GM19023 (cell line): ENCODE measurements around the gene DNM1.

Experiments used
- ATAC-seq: cut with Tn5 transposase; IDR thresholded peaks from one replicate; pipeline ENCODE4 v1.9.1; 2021; ENCODE audit warnings: mild to moderate bottlenecking, moderate library complexity; ENCODE audit not compliant: unreplicated experiment

The DNM1 gene

GRCh38 chr9:128203024-128203706 is at the start of gene DNM1:
TSS of gene DNM1 (plus strand) at chr9:128203379. CDS start at chr9:128203471, 92 bp downstream.
- ATAC-seq, result peak; percentile 81

DNA sequence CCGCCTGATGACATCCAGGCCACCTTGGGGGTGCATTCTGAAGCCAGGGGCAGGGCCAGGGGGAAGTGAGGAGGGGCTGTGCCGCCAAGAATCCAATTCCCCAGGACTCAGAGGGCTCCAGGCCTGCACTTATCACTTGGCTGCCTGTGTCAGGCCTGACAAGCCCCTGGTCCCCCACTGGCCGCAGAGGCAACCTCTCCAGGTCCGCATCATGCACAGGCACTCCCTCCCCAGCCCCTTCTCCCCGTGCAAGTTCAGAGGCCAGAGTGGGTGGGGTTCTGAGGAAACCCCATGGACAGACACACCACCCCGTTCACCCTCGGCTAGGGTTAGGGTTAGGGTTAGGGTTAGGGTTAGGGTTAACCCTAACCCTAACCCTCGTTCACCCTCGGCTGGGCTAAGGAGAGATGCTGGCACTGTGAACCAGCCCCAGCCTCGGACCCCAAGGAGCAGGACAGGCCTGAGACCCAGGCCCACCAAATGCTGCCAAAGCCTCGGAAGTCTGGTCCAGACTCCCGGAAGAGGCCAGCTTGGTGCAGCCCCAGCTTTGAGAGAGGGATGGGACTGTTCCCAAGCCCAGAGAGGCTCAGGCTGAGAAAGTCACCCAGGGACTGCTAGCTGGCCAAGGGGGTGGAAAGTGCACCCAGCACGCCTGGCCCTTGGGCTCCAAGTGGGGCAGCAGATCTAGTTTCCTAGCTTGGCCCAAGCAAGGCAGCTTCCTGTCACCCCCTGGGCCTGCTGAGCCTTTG is 49.1 kb upstream of the DNM1 start:
- no peak for ATAC-seq

DNA sequence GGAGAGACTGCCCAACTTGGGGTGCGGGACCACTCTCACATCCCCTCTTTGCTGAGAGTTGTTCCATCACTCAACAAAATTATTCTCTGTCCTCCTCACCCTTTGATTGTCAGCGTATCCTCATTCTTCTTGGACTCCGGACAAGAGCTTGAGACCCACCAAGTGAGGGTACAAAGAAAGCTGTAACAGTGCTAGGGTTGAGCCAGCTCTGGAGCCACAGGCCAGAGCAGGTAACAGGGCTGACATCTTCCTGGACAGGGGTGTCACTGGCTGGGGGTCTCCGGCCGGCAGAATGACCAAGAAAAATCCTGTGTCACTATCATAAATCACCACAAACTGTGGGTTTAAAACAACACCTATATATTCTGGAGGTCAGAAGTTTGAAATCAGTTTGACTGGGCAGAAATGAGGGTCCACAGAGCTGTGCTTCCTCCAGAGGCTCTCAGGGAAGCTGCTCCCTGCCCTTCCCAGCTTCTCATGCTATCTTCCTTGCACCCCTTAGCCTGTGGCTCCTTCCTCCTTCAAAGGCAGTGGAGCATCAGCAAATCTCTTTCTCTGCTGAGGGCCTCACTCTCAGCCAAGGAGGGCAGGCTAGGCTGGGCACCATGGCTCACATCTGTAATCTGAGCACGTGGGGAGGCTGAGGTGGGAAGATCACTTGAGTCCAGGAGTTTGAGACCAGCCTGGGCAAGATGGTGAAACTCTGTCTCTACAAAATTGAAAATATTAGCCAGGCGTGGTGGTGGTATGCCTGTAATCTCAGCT is 47.3 kb upstream of the DNM1 start:
- ATAC-seq, result no peak

DNA sequence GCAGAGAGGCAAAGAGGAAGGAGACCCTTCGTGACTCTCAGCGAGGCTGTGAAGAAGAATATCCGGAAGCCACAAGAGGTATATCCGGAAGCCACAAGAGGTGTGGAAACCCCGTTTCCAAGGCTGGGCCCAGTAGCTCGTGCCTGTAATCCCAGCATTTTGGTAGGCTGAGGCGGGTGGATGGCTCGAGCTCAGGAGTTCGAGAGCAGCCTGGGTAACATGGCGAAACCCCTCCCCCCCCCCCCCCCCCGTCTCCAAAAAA is 43.7 kb upstream of the DNM1 start:
- no peak for ATAC-seq

DNA sequence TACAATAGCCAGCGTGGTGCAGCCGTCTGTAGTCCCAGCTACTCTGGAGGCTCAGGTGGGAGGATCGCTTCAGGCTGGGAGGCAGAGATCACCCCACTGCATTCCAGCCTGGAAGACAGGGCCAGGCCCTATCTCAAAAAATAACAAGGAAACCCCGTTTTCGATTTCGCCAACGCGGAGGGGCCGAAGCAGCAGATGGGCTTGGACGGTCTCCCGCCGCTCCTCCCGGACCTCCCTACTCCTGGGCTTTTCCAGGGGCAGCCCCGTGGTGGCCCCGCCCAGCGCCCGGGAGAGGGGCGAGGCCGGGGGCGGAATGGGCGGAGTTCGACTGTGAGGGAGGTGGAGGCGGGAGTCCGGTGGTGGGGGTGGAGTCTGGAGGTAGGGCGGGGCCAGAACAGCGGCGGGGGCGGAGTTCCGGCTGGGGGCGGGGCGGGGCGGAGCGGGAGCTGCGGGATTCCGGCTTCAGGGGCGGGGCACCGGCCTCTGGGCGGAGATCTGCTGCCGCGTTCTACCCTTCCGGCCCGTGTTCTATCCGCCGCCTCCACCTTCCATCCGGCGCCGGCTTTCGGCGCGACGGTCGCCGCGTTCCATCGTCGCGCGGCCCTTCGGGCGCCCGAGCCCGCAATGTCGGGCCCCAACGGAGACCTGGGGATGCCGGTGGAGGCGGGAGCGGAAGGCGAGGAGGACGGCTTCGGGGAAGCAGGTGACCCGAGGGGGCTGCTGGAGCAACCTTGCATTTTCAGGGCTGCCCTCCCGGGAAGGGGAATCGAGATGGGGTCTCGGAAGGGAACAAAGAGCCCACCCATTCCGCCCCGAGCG is 43.2 kb upstream of the DNM1 start, which contains the start of gene BBLN:
TSS of gene BBLN (plus strand) at position 482 of the 819 bp plus-strand sequence. CDS start at position 625, 143 bp downstream.
- ATAC-seq, result peak; percentile 87

- peak; percentile 2 for ATAC-seq
Measured at GRCh38 chr9:128160603-128160987, 42.6 kb upstream of the DNM1 start.

DNA sequence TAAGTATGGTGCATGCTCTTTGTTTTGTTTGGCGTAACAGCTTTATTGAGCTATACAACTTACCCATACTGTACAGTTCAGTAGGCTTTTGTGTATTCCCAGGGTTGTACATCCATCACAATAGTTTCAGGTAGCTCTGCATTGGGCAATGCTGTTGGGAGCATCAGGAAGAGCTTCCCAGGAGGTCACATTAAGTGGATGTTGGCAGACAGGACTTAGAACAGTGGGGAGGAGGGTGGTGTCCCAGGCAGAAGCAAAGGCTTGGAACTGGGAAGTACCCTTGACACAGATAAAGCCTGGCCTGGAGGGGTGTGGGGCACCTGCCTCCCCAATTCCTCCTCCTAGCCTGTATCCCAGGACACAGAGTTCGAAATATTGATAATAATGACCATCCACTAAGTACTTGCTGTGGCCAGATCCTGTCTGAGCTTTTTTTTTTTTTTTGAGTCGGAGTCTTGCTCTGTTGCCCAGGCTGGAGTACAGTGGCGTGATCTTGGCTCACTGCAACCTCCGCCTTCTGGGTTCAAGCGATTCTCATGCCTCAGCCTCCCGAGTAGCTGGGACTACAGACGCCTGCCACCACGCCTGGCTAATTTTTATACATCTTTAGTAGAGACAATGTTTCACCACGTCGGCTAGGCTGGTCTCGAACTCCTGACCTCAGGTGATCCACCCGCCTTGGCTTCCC is 41.8 kb upstream of the DNM1 start:
- ATAC-seq, result no peak

DNA sequence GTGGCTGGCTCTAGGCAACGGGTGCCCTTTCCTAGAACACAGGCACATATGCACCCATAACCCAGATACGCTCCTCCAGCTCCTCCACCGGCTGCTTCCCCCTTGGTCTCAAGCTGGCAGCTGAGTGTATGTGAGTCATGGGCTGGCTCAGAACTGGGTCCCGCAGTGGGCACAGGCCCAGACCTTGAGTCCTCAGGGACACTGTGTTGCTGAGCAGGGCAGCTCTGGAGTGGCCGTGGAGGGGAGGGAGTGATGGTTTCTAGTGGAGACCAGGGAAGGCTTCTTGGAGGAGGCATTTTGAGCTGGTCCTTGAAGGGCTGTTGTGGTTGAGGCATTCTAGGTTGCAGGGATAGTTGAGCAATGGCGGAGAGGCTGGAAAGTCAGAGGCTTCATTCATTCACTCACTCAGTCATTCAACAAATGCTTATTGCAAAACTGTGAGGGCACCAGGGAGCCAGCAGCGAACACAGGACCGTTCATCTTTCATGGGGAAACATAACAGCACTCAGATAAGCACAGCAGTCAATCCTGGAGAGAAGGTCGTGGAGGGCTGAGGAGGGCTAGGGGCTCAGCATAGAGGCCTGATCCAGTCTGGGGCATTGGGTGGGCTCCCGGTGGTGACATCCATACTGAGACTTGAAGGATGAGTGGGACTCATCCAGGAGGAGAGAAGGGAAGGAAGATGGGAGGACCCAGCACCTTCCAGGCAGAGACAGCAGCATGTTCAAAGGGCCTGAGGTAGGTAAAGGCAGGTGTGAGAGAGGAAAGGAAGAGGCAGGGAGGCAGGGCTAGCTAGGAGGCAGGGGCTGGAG is 40.8 kb upstream of the DNM1 start:
- ATAC-seq, result no peak

GRCh38 chr9:128163027-128163515 is 40.1 kb upstream of the DNM1 start:
- no peak for ATAC-seq

DNA sequence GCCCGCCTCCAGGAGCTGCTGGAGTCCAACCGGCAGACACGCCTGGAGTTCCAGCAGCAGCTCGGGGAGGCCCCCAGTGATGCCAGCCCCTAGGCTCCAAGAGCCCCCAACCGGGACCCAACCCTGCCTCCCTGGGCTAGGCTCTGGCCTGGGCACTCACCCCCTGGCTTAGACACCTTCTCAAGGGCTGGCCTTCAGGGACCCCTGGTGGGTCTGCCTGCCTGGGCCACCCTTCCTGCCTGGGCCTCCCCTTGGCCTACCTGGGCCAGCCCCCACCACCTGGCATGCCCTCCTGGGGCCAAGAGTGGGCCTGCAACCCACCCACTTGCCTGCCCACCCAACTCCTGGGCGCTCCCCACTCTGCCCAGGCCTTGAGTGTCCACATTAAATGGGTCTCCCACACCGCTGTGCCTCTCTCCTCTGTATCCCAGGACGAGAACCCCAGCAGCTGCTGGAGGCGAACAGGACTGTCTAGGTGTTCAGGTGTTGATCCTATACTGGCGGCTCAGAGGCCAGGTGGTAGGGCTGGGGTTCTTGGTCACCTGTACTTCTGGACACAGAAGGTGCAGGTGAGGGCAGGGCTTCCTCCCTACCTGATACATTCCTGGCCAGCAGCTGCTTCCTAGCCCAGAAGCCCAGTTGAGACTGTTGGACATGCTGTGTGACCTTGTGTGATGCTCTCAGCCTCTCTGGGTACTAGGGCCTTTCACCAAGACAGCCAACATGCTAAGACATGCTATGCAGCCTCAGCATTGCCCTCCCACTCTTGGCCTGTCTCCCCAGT is 39.5 kb upstream of the DNM1 start:
- ATAC-seq, result no peak

DNA sequence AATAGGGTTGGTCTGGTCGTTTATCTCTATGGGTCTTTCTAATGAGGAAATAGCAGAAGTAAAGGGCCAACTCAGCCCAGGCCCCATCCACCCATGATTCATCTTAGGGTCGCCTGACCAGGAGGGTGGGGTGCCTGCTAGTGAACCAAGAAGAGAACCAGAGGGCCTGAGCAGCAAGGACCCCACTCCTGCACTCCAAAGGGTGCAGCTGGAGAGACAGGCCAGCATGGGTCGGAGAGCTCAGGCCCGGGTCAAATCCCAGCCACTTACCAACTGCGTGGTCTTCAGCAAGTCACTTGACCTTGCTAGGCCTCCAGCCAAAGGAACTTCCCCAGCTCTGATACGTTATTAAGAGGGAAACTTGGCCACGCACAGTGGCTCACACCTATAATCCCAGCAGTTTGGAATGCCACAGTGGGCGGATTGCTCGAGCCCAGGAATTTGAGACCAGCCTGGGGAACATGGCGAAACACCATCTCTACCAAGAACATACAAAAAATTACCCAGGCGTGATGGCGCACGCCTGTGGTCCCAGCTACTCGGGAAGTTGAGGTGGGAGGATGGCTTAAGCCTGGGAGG is 38.8 kb upstream of the DNM1 start:
- ATAC-seq, result no peak

DNA sequence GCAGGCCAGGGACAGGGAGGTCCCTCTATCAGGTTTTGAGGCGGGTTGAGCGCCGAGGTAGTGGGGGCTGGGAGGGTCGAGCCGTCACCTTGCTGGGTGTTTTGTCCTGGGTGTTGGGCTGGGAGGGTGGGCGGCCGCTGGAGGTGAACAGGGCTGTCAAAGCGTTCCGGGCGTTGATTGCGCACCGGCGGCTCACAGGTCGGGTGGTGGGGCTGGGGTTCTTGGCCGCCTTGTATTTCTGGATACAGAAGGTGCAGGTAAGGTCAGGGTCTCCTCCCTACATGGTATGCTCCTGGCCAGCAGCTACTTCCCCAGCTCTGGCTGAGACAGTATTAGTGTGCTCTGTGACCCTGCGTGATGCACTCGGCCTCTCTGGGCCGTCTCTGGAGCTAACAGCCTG is 37.0 kb upstream of the DNM1 start:
- no peak for ATAC-seq

GRCh38 chr9:128167209-128167608 is 36.0 kb upstream of the DNM1 start:
- ATAC-seq, result no peak

GRCh38 chr9:128168731-128169308 is 34.4 kb upstream of the DNM1 start:
- ATAC-seq, result no peak

DNA sequence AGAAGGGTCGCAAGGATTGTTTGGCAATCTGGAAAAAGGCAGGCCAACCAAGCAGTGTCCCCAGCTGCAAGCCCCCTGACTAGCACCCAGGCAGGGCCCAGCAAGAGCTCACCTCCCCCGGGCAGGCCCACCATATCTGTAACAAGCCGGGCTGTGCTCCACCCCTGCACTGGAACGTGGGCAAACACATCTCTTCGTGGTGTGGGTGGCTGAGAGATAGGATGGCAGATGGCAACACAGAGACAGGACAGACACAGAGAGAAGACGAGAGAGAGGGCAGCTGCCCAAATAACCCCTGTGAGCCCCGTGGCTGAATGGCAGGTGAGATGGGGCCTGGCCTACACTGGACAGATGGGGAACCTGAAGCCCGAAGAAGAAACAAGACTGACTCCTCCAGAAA is 33.7 kb upstream of the DNM1 start:
- no peak for ATAC-seq

GRCh38 chr9:128169925-128170324 is 33.3 kb upstream of the DNM1 start:
- ATAC-seq, result no peak

- no peak for ATAC-seq
Measured at GRCh38 chr9:128174062-128174461, 29.1 kb upstream of the DNM1 start.

- no peak for ATAC-seq
Measured at GRCh38 chr9:128175102-128175563, 28.0 kb upstream of the DNM1 start.
